Naive thymus-derived CD8-positive, alpha-beta T cell (primary cell): ENCODE results near the gene FMO1. TPM values are rescaled to one million over a fixed set of nuclear protein-coding genes. Genes with fewer than 3 reads are reported as not detected.

Source experiments
- polyA plus RNA-seq, 3 donors: library from polyadenylated mRNA; unstranded; fragments of 300-500 nt; fragmentation: Illumina TruSeq; gene quantifications; one replicate each; pipeline ENCODE4 v1.2.3, GENCODE V29; 2021
- total RNA-seq, 8 experiments: library from RNA in 2 of 8; stranded (reverse) in 2 of 8; gene quantifications; one replicate each; pipeline ENCODE4 v1.2.3 and lab custom pipeline; 2021 to 2026

The FMO1 gene
- total and polyA plus RNA-seq, 5 experiments from 2014 or later = not detected

Other genes with a start within 250 kb of the FMO1 start
- not detected for gene FMO3, start 157.6 kb upstream of the FMO1 start, total RNA-seq
- not detected for gene FMO3, start 157.6 kb upstream of the FMO1 start, polyA plus RNA-seq
- gene FMO2, start 63.2 kb upstream of the FMO1 start, total RNA-seq = not detected
- gene FMO2, start 63.2 kb upstream of the FMO1 start, polyA plus RNA-seq = not detected
- 1 to 10 TPM; 3.9 to 4.8 TPM for gene FMO4, start 65.7 kb downstream of the FMO1 start, total RNA-seq
- 1 to 10 TPM; 1.1 to 1.9 (median 1.8) TPM for gene FMO4, start 65.7 kb downstream of the FMO1 start, polyA plus RNA-seq
- 100 to 1,000 TPM; 310 to 337 TPM for gene PRRC2C, start 237.0 kb downstream of the FMO1 start, total RNA-seq
- 10 to 100 TPM; 30.0 to 82.8 (median 53.5) TPM for gene PRRC2C, start 237.0 kb downstream of the FMO1 start, polyA plus RNA-seq